ENCODE measurements around the gene ECM2.
"Not testable (repeated sequence)": the region's sequence is repeated elsewhere in the genome, so short reads cannot be mapped to it uniquely, and the experiment has no call there.

ECM2 gene

DNA sequence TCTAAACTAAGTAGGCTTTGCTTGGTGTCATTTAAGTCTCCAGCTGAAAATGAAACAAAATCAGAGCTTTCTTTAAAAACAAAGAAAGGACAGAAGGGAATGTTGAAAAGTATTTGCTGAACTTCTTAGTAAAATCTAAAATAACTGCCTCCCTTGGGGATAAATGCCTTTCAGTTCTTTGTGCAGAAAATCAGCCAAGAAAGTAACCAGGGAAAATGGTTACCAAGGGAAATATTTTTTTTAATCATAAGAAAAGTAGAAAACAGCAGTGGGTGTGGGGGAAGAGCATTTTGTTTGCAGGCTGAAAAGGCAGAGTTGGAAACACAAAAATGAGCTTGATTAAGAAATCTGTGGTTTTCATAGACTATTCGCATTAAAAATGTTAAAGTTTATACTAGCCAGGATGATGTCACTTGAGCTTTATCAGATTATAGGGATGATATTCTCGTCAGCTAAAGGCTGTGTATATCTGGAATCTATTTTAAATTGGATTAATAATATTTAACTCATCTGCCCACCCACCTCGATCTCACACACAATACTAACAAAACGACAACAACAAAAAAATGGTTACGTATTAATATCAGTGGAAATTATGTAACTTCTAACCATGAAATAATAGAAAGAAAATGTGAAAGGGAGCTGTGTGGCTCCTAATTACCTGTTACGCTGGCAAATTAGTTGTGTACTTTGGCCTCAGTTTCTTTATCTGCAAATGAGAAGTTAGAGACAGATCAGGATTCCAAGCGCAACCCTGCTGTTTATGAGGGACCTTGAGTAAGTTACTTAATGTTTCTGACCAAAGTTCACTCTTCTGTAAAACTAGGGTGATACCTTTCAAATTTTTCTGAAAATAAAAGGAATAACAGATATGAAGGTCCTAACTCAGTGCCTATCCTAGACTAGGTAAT lies at the start of gene ECM2:
ECM2 (minus strand) TSS at position 51 of the 911 bp plus-strand sequence. CDS start 13,124 bp downstream, outside the sequence.
- no peak for DNase-seq

DNA sequence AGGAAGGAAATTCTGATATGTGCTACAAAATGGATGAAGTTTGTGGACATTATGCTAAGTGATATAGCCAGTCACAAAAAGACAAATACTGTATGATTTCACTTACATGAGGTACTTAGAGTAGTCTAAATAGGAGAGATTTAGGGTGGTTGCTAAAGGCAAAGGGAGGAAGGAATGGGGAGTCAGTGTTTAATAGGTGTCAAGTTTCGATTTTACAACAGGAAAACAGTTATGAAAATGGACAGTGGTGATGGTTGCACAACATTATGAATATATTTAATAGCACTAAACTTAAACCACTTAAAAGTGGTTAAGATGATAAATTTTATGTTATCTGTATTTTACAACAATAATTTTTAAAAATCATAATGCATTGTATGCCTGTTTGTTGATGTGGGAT lies 40.4 kb upstream of the ECM2 start:
- no peak for DNase-seq

DNA sequence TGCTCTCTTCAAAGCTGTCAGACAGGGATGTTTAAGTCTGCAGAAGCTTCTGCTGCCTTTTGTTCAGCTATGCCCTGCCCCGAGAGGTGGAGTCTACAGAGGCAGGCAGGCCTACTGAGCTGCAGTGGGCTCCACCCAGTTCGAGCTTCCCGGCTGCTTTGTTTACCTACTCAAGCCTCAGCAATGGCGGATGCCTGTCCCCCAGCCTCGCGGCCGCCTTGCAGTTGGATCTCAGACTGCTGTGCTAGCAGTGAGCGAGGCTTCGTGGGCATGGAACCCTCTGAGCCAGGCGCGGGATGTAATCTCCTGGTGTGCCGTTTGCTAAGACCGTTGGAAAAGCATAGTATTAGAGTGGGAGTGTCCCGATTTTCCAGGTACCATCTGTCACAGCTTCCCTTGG lies 37.8 kb upstream of the ECM2 start:
- DNase-seq, result not testable (repeated sequence)

DNA sequence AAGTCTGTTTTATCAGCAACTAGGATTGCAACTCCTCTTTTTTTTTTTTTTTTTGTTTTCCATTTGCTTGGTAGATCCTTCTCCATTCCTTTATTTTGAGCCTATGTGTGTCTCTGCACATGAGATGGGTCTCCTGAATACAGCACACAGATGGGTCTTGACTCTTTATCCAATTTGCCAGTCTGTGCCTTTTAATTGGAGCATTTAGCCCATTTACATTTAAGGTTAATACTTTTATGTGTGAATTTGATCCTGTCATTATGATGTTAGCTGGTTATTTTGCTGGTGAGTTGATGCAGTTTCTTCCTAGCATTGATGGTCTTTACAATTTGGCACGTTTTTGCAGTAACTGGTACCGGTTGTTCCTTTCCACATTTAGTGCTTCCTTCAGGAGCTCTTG lies 36.1 kb upstream of the ECM2 start:
- not testable (repeated sequence) for DNase-seq

DNA sequence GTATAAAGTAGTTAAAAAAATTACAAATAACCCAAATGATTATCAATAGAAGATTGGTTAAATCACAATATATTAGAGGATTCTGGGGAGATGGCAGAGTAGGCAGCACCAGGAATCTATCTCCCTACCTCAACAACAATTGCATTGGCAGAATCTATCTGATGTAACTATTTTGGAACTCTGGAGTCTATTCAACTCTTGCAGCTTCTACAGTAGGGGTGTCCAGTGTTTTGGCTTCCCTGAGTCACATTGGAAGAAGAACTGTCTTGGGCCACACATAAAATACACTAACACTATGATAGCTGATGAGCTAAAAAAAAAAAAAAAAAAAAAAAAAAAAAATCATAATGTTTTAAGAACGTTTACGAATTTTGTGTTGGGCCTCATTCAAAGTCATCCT lies 29.2 kb upstream of the ECM2 start:
- no peak for DNase-seq

DNA sequence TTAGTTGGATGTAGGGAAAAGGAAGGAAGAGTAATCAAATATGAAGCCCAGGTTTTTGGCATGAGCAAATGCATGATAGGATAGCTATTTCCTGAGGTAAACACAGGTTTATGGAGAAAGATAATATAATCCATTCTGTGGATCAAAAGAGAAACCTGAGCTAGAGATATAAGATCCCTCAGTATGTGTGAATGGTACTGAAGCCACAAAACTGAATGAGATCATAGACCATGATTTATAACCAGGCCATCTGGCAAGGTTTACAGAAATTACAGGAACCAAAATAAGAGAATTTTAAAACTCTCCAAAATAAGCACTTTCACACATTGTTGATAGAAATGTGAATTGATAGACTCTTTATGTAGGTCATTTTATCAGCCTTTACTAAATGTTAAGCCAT lies 28.7 kb upstream of the ECM2 start:
- no peak for DNase-seq

DNA sequence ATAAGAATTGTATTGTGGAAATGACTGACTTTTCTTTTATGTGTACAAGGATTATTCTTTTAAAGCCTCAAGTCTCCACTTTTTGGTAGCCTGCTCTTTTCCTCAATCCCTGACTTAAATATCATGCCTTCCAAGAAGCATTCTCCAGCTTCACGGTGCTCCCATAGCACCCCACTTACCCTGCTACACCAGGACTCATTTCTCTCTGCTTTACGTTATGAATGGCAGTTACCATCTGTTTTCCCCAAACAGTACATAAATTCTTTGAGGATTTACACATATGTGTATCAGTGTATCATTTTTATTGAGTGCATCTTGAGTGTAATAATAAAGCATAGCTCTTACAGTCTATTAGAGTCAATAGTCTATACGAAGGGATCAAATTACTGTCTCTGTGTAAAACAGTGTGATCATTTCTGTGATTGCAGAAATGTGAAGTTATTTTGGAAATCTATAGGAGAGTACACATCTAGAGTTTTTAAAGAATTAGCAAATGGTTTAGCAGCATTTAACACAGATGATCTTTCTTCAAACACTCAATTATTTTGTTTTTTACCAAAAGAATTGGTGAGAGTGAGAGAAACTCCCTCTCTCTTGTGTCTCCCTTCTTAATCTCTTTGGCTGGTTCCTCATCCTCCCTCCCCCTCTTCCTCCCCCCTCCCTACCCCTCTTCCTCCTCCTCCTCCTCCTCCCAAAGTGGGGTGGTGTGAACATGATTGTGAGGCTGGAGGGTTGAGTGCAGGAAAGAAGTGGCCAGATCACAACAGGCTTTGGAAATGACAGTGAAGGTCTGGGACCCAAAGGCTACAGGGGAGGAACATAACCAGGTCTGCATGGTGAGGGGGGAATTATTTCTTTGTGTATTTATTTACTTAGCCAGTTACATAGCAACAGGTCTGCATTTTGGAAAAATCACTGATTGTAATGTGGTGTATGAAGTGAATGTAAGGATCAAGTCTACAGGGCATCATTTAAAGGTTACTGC lies 27.6 kb upstream of the ECM2 start:
- no peak for DNase-seq

DNA sequence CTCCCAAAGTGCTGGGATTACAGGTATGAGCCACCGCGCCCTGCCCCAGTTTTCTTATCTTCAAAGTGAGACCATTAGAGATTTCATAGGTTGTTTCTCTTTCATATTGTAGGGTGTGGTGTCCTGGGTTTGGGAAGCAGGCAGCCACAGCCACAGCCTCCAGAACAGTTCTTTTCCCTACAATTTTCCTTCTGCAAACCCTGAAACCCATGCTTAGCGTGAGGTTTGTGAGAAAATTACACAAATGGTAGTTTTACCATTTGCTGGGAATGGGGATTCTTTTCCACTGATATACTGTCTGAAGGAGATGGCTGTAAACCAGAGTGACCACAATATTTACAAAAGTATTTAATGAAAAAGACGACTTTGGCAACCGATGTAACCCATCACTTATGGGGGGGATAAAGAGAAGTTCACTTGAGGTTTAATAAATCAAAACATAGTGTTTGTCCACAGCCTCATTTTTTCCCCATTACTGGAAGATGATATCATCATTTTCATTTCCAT lies 26.7 kb upstream of the ECM2 start:
- DNase-seq, result no peak

DNA sequence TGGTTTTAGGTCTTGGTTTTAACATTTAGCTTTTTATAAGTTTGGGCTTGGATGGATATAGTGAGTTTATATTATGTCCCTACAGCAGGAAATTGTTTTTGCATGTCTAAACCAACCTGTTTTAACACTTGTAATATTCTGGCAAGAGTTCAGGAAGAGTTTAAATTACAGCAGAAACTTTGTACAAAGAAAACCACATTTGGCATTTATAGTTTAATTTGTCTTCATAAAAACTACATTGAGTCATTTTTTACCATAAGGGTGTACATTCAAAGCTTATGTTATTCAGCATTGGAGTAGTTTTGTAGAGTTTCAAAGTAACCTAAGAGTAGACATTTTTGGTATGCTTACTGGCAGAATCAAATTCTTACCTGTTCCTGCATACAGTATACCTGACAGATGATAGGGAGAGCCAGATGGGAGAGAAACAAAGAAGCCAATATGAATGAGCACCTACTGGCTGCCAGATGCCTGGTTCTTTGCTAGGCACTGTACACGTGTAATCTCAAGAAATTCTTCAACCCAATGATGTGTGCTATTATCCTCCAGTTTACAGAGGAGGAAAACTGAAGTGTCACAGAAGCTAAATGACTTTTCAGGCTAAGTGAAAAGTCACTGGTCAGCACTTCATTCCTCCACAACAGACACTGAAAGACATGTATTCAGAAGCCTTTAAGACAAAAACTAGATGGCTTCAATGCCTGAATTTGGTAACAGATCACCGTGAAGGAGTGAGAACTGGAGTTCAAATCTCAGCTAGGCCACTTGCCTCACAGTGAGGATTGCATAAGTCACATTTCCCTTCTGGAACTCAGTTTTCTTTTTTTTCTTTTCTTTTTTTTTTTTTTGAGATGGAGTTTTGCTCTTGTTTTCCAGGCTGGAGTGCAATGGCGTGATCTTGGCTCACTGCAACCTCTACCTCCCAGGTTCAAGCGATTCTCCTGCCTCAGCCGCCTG lies 25.9 kb upstream of the ECM2 start:
- no peak for DNase-seq

DNA sequence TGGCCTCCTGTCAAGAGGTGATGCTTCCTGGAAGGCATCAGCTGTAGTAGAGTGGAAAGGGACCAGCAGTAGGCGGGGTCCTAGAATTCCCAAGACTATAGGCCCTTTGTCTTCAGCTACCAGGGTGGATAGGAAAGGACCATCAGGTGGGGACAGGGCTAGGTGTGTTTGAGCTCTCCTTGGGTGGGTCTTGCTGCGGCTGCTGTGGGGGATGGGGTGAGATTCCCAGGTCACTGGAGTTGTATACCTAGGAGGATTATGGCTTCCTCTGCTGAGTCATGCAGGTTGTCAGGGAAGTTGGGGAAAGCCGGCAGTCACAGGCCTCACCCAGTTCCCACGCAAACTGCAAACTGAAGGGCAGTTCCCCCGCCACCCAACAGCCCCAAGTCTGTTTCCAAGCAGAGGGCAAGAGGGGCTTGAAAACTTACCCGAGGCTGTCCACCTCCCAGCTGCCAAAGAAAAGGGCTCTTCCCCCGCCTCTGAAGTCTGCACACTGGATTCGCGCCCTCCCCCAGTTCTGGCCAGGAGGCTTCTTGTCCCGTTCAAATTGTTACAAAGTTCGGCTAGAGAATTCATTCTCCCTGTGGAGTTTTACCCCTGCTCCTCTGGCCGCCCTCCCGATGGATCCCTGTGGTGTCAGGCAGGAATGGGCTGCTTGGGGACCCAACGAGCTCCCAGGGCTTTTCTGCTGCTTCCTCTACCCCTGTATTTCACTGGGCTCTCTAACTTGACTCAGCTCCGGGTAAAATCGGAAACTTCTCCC lies 23.0 kb upstream of the ECM2 start:
- DNase-seq, result no peak

DNA sequence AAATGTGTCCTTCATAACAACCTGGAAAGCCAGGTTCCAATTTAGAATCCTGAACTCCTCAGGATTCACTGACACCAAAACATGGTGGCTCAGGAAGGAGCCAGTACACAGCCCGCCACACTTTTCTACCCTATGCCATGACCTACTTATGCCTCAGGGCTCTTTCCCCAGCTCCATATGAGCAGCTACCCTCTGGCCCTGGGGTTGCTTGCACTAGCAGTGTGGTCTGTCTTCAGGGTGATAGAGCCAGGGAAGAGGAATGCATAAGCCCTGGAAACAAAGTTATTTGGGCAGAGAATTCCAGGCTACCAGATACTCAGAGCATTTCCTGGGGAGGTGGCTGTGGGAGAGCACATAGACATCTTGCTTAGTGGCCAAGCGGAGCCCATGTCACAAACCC lies 15.0 kb upstream of the ECM2 start:
- DNase-seq, result no peak

DNA sequence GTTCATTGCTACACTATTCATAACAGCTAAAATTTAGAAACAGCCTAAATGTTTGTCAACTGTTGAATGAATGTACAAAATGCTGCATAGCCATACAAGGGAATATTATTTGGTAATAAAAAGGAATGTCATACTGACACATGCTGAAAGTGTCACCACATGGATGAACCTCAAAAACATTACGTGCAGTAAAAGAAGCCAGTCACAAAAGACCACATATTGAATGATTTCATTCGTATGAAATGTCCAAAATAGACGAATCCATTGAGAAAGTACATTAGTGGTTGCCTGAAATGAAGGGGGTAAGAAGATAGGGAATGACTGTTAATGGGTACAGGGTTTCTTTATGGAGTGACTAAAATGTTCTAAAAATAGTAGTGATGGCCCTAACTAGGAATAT lies 11.6 kb upstream of the ECM2 start:
- DNase-seq, result no peak

DNA sequence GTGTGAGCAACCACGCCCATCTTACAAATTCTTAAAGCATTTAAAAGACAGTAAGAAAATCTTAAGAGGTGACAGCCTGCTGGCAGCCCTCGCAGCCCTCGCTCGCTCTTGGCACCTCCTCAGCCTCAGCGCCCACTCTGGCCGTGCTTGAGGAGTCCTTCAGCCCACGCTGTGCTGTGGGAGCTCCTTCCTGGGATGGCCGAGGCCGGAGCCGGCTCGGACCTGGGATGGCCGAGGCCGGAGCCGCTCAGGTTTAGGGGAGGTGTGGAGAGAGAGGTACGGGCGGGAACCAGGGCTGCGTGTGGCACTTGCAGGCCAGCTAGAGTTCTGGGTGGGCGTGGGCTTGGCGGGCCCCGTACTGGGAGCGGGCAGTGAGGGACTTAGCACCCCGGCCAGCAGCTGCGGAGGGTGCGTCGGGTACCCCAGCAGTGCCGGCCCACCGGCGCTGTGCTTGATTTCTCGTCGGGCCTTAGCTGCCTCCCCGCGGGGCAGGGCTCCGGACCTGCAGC lies 9.3 kb upstream of the ECM2 start:
- no peak for DNase-seq

DNA sequence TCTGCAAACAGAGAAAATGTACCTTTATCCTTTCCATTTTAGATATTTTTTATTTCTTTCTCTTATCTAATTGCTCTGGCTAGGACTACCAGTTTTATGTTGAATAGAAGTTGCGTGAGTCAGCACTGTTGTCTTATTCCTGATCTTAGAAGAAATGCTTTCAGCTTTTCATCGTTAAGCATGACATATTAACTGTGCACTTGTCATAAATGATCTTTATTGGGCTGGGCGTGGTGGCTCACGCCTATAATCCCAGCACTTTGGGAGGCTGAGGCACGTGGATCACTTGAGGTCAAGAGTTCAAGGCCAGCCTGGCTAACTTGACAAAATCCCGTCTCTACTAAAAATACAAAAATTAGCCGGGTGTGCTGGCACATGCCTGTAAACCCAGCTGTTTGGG lies 8.2 kb upstream of the ECM2 start:
- DNase-seq, result no peak

DNA sequence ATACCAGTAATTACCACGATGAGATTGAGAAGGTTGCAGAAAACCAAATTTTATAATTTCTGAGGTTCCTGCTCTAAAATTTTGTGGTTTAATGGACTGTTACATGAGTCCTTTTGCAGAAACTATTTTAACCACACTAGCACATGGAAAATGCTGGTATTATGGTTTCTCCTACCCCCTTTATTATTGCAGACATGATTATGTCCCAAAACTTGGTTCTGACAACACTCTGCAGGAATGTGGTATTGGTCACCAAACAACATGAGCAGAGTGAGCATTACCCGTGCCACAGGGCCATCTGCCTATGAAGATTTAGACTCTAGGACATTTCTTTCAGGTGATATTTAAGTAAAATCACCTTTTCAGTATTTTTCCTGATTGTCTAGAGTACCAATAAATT lies 2.8 kb upstream of the ECM2 start:
- no peak for DNase-seq

DNA sequence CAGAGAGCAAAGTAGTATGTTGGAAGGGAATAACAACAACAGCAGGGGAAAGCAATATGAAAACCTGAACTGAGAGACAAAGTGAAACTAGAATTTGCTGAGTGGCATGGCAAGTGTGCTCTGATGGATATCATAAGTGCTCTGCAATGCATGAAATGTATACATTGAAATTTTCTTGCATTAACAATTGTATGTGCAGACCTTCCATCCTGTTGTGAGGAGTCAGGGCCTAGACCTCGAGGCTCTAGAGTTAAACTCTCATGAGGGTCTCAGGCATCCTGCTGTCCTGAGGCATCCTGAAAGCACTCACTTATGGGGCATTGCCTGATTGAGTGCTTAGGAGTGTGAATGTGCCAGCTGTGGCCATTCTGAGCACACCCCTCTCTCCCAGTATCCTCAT lies 1.1 kb downstream of the ECM2 start:
- no peak for DNase-seq

DNA sequence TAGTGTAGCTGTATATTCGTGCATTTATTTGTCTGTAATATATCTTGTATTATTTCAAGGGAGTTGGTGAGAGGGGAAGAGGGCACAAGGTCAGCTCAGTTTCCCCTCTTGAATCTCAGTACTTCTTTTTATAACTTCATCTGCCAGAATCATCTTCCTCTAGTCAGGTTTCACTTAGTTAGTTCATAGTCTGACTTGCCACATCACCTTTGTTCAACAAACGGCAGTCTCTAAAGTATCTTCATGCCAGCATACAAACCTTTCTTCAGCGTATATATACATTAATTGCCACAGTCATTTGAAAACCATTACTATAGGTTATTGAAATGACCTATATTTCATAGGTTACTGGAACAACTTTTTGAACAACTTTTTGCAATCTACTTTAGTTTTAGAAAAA lies 1.6 kb downstream of the ECM2 start:
- DNase-seq, result no peak

DNA sequence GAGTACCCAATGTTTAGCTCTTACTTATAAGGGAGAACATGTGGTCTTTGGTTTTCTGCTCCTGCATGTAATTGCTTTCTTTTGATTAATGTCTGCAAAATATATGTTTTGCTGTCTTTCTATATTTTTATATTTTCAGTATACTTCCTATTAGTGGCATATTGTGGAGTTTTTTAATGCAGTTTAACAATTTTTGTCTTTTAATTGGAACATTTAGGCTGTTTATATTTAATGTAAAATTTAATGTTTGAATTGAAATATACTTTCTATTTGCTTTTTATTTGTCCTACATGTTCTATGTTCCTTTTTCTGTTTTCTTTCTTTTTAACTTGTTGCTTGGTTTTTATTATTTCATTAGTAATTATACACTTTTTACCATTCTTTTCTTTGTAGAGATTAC lies 4.9 kb downstream of the ECM2 start:
- DNase-seq, result no peak

DNA sequence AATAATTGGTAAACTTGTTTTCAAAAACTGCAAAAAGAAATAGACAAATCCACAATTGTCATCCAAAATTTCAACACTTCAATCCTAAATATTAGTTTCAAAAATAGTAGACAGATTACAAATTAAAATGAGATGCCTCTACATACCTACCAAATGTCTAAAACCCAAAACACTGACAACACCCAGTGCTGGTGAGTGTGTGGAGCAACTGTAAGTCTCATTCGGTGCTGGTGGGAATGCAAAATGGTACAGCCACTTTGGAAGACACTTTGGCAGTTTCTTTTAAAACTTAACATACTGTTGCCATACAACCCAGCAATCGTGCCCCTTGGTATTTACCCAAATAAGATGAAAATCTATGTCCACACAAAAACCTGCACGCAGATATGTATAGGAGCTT lies 6.7 kb downstream of the ECM2 start:
- no peak for DNase-seq

DNA sequence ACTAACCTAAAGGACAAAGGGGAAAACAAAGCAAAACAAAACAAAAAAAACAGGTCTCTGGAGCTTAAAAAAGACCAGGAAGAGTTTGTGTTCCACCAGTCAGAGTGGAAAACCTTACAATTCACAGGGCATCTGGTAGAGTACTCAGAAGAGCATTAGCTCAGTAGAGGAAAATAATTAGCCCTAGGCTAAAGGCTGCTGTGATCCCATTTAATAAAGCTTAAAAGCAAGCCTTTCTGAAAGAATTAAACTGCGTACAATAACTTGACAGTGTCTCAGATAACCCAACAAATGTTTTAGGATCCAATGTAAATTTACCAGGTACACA lies 7.3 kb downstream of the ECM2 start:
- DNase-seq, result no peak

DNA sequence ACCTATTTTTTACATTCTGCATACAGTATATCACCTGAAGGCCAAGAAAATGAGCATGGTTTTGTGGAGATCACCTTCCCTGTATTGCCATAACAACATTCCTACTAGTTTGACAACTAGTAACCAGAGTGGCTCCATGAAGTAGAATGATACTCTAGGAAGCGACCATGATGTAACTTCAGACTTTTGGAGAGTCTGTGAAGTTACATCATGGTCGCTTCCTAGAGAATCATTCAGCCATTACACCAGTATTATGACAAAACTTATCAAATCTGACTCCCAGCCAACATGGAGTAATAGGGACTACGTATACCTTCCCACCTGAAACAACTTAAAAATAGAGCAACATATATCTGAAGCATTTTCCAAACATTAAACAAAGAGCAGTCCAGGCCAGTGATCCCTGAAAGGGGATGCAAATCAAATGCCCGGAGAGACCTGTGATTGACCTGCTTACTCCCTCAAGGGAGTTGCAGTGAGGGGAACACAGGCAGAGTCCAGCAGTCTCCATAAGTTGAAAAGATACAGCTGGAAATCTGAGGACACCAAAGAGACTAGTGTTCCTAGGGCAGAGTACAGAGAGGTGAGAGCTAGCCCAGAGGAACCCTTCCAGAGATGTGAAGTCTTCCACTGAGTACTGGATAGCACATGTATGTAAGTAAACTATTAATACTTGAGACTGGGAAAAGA lies 7.8 kb downstream of the ECM2 start:
- DNase-seq, result no peak
